GM19455 (cell line): ENCODE data around the gene FAM53A.
"Not testable (repeated sequence)": the region's sequence is repeated elsewhere in the genome, so short reads cannot be mapped to it uniquely, and the experiment has no call there.

Experiments
- ATAC-seq: cut with Tn5 transposase; IDR thresholded peaks from one replicate; pipeline ENCODE4 v1.9.1; 2021; ENCODE audit not compliant: unreplicated experiment

FAM53A gene

GRCh38 chr4:1686440-1687036 lies 2.4 kb upstream of the FAM53A start:
- ATAC-seq, result no peak

GRCh38 chr4:1685235-1686150 lies 1.4 kb upstream of the FAM53A start:
- ATAC-seq, result no peak

GRCh38 chr4:1684506-1685234 lies 557 bp upstream of the FAM53A start:
- peak; percentile 29 for ATAC-seq

GRCh38 chr4:1683261-1683735 lies 815 bp downstream of the FAM53A start:
- ATAC-seq, result no peak

GRCh38 chr4:1682860-1683259 lies 1.3 kb downstream of the FAM53A start:
- no peak for ATAC-seq

GRCh38 chr4:1678244-1678643 lies 5.9 kb downstream of the FAM53A start:
- no peak for ATAC-seq

GRCh38 chr4:1676605-1677525 lies 7.2 kb downstream of the FAM53A start:
- ATAC-seq, result no peak

GRCh38 chr4:1675802-1676137 lies 8.3 kb downstream of the FAM53A start:
- ATAC-seq, result no peak

- ATAC-seq, result no peak
Observed at GRCh38 chr4:1675136-1675801, 8.8 kb downstream of the FAM53A start.

GRCh38 chr4:1674682-1675081 lies 9.4 kb downstream of the FAM53A start:
- no peak for ATAC-seq

GRCh38 chr4:1673671-1674070 lies 10.4 kb downstream of the FAM53A start:
- ATAC-seq, result no peak

GRCh38 chr4:1671011-1671410 lies 13.1 kb downstream of the FAM53A start:
- ATAC-seq, result not testable (repeated sequence)

GRCh38 chr4:1670279-1670678 lies 13.8 kb downstream of the FAM53A start:
- ATAC-seq, result no peak

GRCh38 chr4:1669850-1670249 lies 14.3 kb downstream of the FAM53A start:
- ATAC-seq, result no peak

GRCh38 chr4:1669270-1669669 lies 14.8 kb downstream of the FAM53A start:
- no peak for ATAC-seq

- no peak for ATAC-seq
Observed at GRCh38 chr4:1668488-1668840, 15.6 kb downstream of the FAM53A start.

- no peak for ATAC-seq
Observed at GRCh38 chr4:1667273-1667672, 16.8 kb downstream of the FAM53A start.

- no peak for ATAC-seq
Observed at GRCh38 chr4:1666391-1666790, 17.7 kb downstream of the FAM53A start.

GRCh38 chr4:1664141-1664540 lies 20.0 kb downstream of the FAM53A start:
- no peak for ATAC-seq

- ATAC-seq, result no peak
Observed at GRCh38 chr4:1663549-1663948, 20.6 kb downstream of the FAM53A start.
